H1 (cell line): ENCODE results near the gene NDUFB11. TPM values are rescaled to one million over a fixed set of nuclear protein-coding genes. Genes with fewer than 3 reads are reported as not detected.

Source experiments
- CTCF ChIA-PET: fragments of 300-600 bp; sonication (Branson Sonifier 250); formaldehyde crosslinking; loops from one replicate; lab custom pipeline; 2021; ENCODE audit not compliant: partially characterized antibody; lab: Charles Lee
- POLR2A ChIA-PET: fragments of 300-600 bp; sonication (Branson Sonifier 250); formaldehyde crosslinking; loops from one replicate; lab custom pipeline; 2021; ENCODE audit warnings: inconsistent platforms; ENCODE audit not compliant: partially characterized antibody; lab: Charles Lee
- DNase-seq, 2 experiments: peaks; one replicate each; pipeline versions ENCODE4 v3.0.0 to v3.0.0-alpha.2; 2010 to 2022; ENCODE audit warnings: low spot score in 2 of 2, low read depth in 1 of 2, mixed read lengths in 1 of 2
- FAIRE-seq: peaks from 2 replicates; lab custom pipeline; 2011; peaks lifted over from hg19 to GRCh38; lab: Jason Lieb, UNC
- H2AFZ ChIP-seq: 2 replicates; pipeline ENCODE4 v1.8.1; 2012; ENCODE audit warnings: low read length, inconsistent platforms
- H2AK5ac ChIP-seq: 2 replicates; pipeline ENCODE4 v1.6.1; 2013; ENCODE audit warnings: low read depth, low read length
- H2BK120ac ChIP-seq: replicated peaks from 2 replicates; pipeline ENCODE3; 2013; ENCODE audit warnings: low read depth, low read length, inconsistent platforms
- H2BK12ac ChIP-seq: 2 replicates; pipeline ENCODE4 v1.6.1; 2013; ENCODE audit warnings: low read depth, low read length
- H2BK15ac ChIP-seq: 2 replicates; pipeline ENCODE4 v1.6.1; 2013; ENCODE audit warnings: low read length
- H2BK20ac ChIP-seq: 2 replicates; pipeline ENCODE4 v1.6.1; 2013; ENCODE audit warnings: low read length
- H2BK5ac ChIP-seq: 2 replicates; pipeline ENCODE4 v1.6.1; 2013; ENCODE audit warnings: low read depth, low read length
- H3K14ac ChIP-seq: 2 replicates; pipeline ENCODE4 v1.6.1; 2013; ENCODE audit warnings: inconsistent platforms; ENCODE audit not compliant: insufficient read length
- H3K18ac ChIP-seq: 2 replicates; pipeline ENCODE4 v1.6.1; 2013; ENCODE audit warnings: low read length; ENCODE audit errors: extremely low read depth
- H3K23ac ChIP-seq: 2 replicates; pipeline ENCODE4 v1.6.1; 2013; ENCODE audit warnings: inconsistent platforms; ENCODE audit not compliant: insufficient read length
- H3K23me2 ChIP-seq: 2 replicates; pipeline ENCODE4 v1.6.1; 2013; ENCODE audit warnings: low read depth, low read length
- H3K27ac ChIP-seq: 2 replicates; pipeline ENCODE4 v1.6.1; 2011; ENCODE audit warnings: low read depth, low read length, inconsistent platforms
- H3K27me3 ChIP-seq, 4 experiments: replicated peaks in 1 of 4; 1 replicate in 1 of 4; 2 replicates in 3 of 4; pipeline versions ENCODE4 v1.6.1 to v1.8.1; 2011 to 2013; ENCODE audit warnings: low read length in 3 of 4, mild to moderate bottlenecking in 3 of 4, inconsistent platforms in 2 of 4, mixed read lengths in 2 of 4, moderate library complexity in 1 of 4; ENCODE audit not compliant: control insufficient read depth in 3 of 4, insufficient read depth in 3 of 4; ENCODE audit errors: extremely low read depth in 1 of 4
- H3K36me3 ChIP-seq, 4 experiments: 2 replicates each; pipeline versions ENCODE4 v1.6.1 to v1.8.1; 2011 to 2013; ENCODE audit warnings: mild to moderate bottlenecking in 4 of 4, low read length in 3 of 4, moderate library complexity in 2 of 4, control low read depth in 1 of 4, inconsistent platforms in 1 of 4; ENCODE audit not compliant: insufficient read depth in 4 of 4, control insufficient read depth in 2 of 4
- H3K4ac ChIP-seq: replicated peaks from 2 replicates; pipeline ENCODE3; 2013; ENCODE audit warnings: low read length, low read depth, mixed read lengths, inconsistent platforms; ENCODE audit not compliant: insufficient read length
- H3K4me1 ChIP-seq, 4 experiments: replicated peaks in 1 of 4; 1 replicate in 1 of 4; 2 replicates in 3 of 4; pipeline versions ENCODE4 v1.6.1 to v1.8.1; 2011 to 2013; ENCODE audit warnings: low read length in 3 of 4, inconsistent platforms in 2 of 4, mixed read lengths in 1 of 4; ENCODE audit not compliant: insufficient read depth in 4 of 4, control insufficient read depth in 3 of 4
- H3K4me2 ChIP-seq, 2 experiments: 2 replicates each; pipeline versions ENCODE4 v1.6.1 to v1.8.1; 2011 to 2013; ENCODE audit warnings: low read depth in 2 of 2, low read length in 2 of 2, control low read depth in 1 of 2, inconsistent platforms in 1 of 2, mild to moderate bottlenecking in 1 of 2; ENCODE audit not compliant: insufficient read depth in 1 of 2
- H3K4me3 ChIP-seq, 4 experiments: fragments of 200-600, 300-600 bp in 1 of 4; sonication (generic), shearing (Covaris generic), sonication (Bioruptor Twin) in 1 of 4; 2 replicates each; pipeline versions ENCODE4 v1.5.1 to v1.8.1; 2011 to 2016; ENCODE audit warnings: low read length in 4 of 4, low read depth in 3 of 4, control low read depth in 2 of 4, inconsistent platforms in 2 of 4, mild to moderate bottlenecking in 2 of 4, mixed read lengths in 1 of 4, moderate library complexity in 1 of 4; ENCODE audit not compliant: insufficient read depth in 2 of 4; ENCODE audit errors: extremely low read depth in 1 of 4
- H3K56ac ChIP-seq: replicated peaks from 2 replicates; pipeline ENCODE3; 2013; ENCODE audit warnings: low read depth, mild to moderate bottlenecking, mixed read lengths, low read length, inconsistent platforms; ENCODE audit not compliant: insufficient read length
- H3K79me1 ChIP-seq: 2 replicates; pipeline ENCODE4 v1.6.1; 2013; ENCODE audit warnings: low read depth, low read length, control low read depth
- H3K79me2 ChIP-seq, 2 experiments: 2 replicates each; pipeline versions ENCODE4 v1.6.1 to v1.8.1; 2012 to 2013; ENCODE audit warnings: low read length in 2 of 2, mild to moderate bottlenecking in 2 of 2, inconsistent platforms in 1 of 2; ENCODE audit not compliant: insufficient read depth in 2 of 2, control insufficient read depth in 1 of 2
- H3K9ac ChIP-seq, 4 experiments: replicated peaks in 1 of 4; 1 replicate in 1 of 4; 2 replicates in 3 of 4; pipeline versions ENCODE4 v1.6.1 to v1.8.1; 2011 to 2013; ENCODE audit warnings: low read depth in 3 of 4, low read length in 3 of 4, control low read depth in 2 of 4, mild to moderate bottlenecking in 2 of 4, moderate library complexity in 2 of 4, inconsistent platforms in 1 of 4; ENCODE audit errors: extremely low read depth in 1 of 4
- H3K9me3 ChIP-seq, 2 experiments: 2 replicates each; pipeline versions ENCODE4 v1.6.1 to v1.8.1; 2012 to 2013; ENCODE audit warnings: mild to moderate bottlenecking in 2 of 2, moderate library complexity in 2 of 2, control low read depth in 1 of 2, inconsistent platforms in 1 of 2, low read depth in 1 of 2, low read length in 1 of 2, mixed read lengths in 1 of 2; ENCODE audit not compliant: insufficient read depth in 2 of 2
- H4K20me1 ChIP-seq, 2 experiments: replicated peaks in 1 of 2; 2 replicates each; pipeline versions ENCODE3 to v1.8.1; 2011 to 2013; ENCODE audit warnings: inconsistent platforms in 2 of 2, low read length in 2 of 2, mild to moderate bottlenecking in 1 of 2; ENCODE audit not compliant: insufficient read depth in 2 of 2, control insufficient read depth in 1 of 2
- H4K5ac ChIP-seq: 2 replicates; pipeline ENCODE4 v1.6.1; 2013; ENCODE audit warnings: low read length, low read depth, mixed read lengths, inconsistent platforms; ENCODE audit not compliant: insufficient read length
- H4K8ac ChIP-seq: 2 replicates; pipeline ENCODE4 v1.8.0; 2013; ENCODE audit warnings: mild to moderate bottlenecking, moderate library complexity, low read length, inconsistent platforms; ENCODE audit not compliant: insufficient read depth; ENCODE audit errors: extremely low read depth
- H4K91ac ChIP-seq: replicated peaks from 2 replicates; pipeline ENCODE3; 2013; ENCODE audit warnings: low read length, mixed read lengths, inconsistent platforms; ENCODE audit not compliant: insufficient read length
- EZH2 ChIP-seq: fragments of 200-600 bp; sonication (generic); IDR thresholded peaks from 2 replicates; pipeline ENCODE4 v1.7.1; 2012; ENCODE audit warnings: low read depth, mild to moderate bottlenecking, moderate library complexity, low read length, inconsistent platforms; ENCODE audit not compliant: severe bottlenecking
- WGBS, 2 experiments: shearing (Covaris generic) in 1 of 2; methylation state at CpG; one replicate each; pipeline versions ENCODE4 v1.1.6 to v1.1.7; 2013 to 2015; ENCODE audit warnings: low lambda C conversion rate in 2 of 2, mixed read lengths in 2 of 2, inconsistent platforms in 1 of 2, low coverage in 1 of 2, missing lambda C conversion rate in 1 of 2; ENCODE audit not compliant: insufficient replicate concordance in 2 of 2, insufficient coverage in 1 of 2, insufficient read length in 1 of 2; ENCODE audit errors: extremely low coverage in 1 of 2, missing lambda C conversion rate in 1 of 2; 5-methylcytosine and 5-hydroxymethylcytosine counted together
- polyA plus RNA-seq, 7 experiments: library from polyadenylated mRNA; depleted of rRNA in 3 of 7; stranded (reverse) in 5 of 7; unstranded in 2 of 7; fragments of >200 nt in 5 of 7; fragments of 200-250 nt in 2 of 7; gene quantifications; 1 replicate in 5 of 7; 2 replicates in 1 of 7; 4 replicates in 1 of 7; pipeline versions ENCODE4 v1.2.1 to v1.2.3, GENCODE V29; 2011 to 2013; ENCODE audit warnings: missing spikeins in 2 of 7, mixed read lengths in 2 of 7
- total RNA-seq: library from RNA; stranded (reverse); fragmentation: NEBNext Ultra II Directional; extraction: Animal tissue kit (Norgen Biotek cat#: 25700); gene quantifications from 2 replicates; pipeline ENCODE4 v1.2.1, GENCODE V29; 2021

Gene NDUFB11
- total and polyA plus RNA-seq, 2 of the 8 experiments (the other 6 are each of a cell fraction or from before 2014, with no cell fraction given), result 120 to 131 TPM

GRCh38 chrX:47093860-47094259 is 50.6 kb downstream of the NDUFB11 start:
- 81% methylated on average over 11 of the region's 11 CpGs; no CpG with 5 or more reads in 1 of the 2 experiments for WGBS, 2 experiments
- Histone ChIP-seq H3K9ac (no peak overlapping the region), H2BK120ac (no peak overlapping the region), H3K23ac (no peak overlapping the region), H3K79me2 (no peaks in the 10 kb centered on the region), H3K79me1 (no peaks in the 10 kb centered on the region), H3K36me3 (no peaks in the 10 kb centered on the region), H3K4ac (no peak overlapping the region), H3K9me3 (no peaks in the 10 kb centered on the region), H3K14ac (no peak overlapping the region), H4K91ac (no peak overlapping the region), H2BK5ac (no peak overlapping the region), H4K5ac (no peak overlapping the region), H3K18ac (no peak overlapping the region), H4K8ac (no peak overlapping the region), H2BK20ac (no peak overlapping the region), H4K20me1 (no peaks in the 10 kb centered on the region), H3K27me3 (no peaks in the 10 kb centered on the region), H2AFZ (no peak overlapping the region), H2BK15ac (no peak overlapping the region), H3K4me1 (no peaks in the 10 kb centered on the region), H3K56ac (no peak overlapping the region), H3K4me2 (no peak overlapping the region), H3K27ac (no peak overlapping the region), H2BK12ac (no peak overlapping the region), H2AK5ac (no peak overlapping the region), H3K4me3 (no peak overlapping the region), H3K23me2 (no peaks in the 10 kb centered on the region)
- no peak for FAIRE-seq
- ChIA-PET CTCF (interaction anchor here (0.6 to 1.5 kb wide), 7 partner anchors 23 to 413 kb away, joined by 3 to 4 read pairs (median 3); no protein-coding TSS in a partner anchor), POLR2A (no interaction called here)
- no peak for DNase-seq
- no peak for TF ChIP-seq EZH2
